ENCODE measurements around the gene GUCA2A.

- TF ChIP-seq CTCF (conservative IDR thresholded peaks at IDR 0.05; ENCODE audit: low read length): no peak
- TF ChIP-seq EZH2phosphoT487 (IDR thresholded peaks at IDR 0.05; ENCODE audit: borderline replicate concordance, low read depth, low read length): no peak
Observed at GRCh38 chr1:42141978-42142377, 22.6 kb downstream of the GUCA2A start.
